HG02588 (cell line): ENCODE results near the gene IFITM10.
"Not testable (repeated sequence)": the region's sequence is repeated elsewhere in the genome, so short reads cannot be mapped to it uniquely, and the experiment has no call there.

Source experiments
- ATAC-seq: cut with Tn5 transposase; IDR thresholded peaks from one replicate; pipeline ENCODE4 v1.9.1; 2021; ENCODE audit warnings: mild to moderate bottlenecking, moderate library complexity; ENCODE audit not compliant: unreplicated experiment

Gene IFITM10

GRCh38 chr11:1693327-1694063, 56.9 kb downstream of the IFITM10 start:
- no peak for ATAC-seq

- no peak for ATAC-seq
Measured at GRCh38 chr11:1692708-1693326, 57.6 kb downstream of the IFITM10 start.

DNA sequence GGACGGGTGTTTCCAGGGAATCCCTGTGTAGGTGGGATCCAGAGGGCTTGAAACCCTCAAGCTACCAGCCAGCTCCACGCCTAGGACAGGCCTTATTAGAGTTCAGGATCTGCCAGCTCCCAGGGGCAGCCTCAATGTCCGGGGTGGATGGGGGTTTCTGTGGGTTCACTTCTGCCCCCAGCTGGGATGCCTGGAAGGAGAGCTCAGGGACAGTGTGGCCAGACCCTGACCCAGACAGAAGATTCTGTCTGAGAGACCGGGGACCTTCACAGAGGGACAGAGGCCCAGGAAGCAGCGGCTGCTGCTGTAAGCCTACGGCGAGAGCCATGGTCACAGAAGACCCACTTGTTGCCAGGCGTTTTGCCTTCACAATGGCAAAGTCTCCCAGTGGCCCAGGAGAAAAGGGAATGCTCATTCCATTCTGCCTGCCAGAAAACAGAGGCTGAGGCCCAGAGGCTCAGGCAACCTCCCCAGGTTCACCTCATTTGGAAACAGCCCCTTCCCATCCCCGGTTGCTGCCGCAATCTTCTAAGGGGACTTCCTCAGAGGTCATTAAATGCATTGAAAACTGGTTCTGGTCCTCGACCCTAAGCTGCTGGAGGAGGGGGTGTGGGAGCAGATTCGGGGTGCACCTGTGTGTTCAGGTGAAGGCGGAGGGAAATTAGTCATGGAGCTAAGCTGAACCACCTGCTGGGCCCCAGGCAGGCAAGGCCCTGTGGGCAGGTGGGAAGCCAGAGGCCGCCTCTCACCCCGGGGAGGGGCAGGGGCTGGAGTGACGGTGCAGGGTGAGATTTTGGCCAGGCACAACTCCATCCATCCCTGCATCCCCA, 58.3 kb downstream of the IFITM10 start:
- ATAC-seq = no peak

GRCh38 chr11:1691026-1691877, 59.1 kb downstream of the IFITM10 start:
- no peak for ATAC-seq

GRCh38 chr11:1690167-1691025, 60.0 kb downstream of the IFITM10 start:
- no peak for ATAC-seq

DNA sequence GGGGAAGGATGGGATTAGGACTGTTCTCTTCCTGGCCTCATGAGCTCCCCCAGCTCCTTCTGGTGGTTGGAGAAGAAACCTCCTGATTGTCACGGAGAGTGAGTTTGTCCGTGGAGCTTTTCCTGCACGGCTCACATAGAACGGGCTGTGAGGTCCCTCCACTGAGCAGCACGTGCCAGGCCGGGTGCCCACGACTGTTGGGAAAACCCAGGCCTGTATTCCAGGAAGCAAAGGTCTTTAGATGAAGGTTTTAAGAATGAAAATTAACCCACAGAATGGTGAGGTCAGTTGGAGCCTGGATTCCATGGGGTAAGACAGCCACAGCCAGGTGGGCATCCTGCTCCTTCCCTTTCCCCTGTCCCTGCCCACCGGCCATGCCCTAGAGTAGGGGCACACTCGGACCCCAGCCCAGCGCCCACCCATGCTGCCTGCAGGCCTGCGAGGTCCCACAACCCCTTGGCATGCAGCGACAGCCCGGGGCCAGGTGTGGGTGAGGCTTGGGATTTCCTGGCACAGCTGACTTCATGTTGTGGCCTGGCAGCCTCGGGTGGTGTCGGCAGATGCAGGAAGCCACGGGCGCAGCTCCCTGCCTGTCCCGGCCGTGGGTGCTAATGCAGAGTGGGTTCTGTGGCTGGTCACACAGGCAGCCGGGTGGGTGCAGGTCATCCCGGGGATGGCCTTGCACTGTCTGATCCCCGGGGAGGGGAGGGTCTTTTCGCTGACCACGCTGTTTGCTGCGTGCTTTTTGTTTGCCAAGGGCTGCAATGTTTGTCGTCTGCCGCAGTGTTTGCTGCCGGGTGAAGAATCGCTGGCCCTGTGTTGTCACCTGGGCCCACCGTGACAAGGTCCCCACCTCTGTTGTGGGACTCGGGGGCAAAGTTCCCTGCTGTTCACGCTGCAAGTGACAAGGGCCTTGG, 60.9 kb downstream of the IFITM10 start:
- ATAC-seq = not testable (repeated sequence)

DNA sequence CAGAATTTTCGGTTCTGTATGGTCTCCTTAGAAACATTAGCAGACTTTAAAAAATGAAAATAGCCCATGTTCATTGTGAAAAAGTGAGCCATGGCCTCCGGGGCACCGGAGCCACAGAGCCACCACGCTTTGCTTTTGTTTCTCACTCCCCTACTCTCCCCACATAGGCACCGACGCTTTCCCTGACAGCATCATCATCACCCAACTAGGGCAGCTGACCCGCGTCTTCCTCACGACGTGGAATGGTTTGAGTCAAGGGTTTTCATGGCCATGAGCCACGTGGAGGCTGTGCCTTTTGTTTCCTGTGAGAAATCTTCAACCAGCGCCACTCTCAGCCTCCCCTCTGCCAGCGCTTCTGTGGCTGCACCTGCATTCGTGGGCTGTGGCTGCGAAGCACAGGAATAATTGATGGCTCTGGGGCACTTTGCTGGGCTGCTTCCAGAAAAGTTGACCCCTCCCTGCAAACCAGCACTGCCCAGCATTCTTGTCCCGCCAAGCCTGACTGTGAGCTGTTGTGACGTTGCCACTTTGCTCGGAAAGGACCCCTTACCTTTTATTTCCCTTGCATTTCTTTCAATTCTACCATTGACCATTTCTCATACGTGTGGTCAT, 62.0 kb downstream of the IFITM10 start:
- not testable (repeated sequence) for ATAC-seq

GRCh38 chr11:1686220-1686619, 64.2 kb downstream of the IFITM10 start:
- ATAC-seq = not testable (repeated sequence)

- not testable (repeated sequence) for ATAC-seq
Measured at GRCh38 chr11:1684886-1685874, 65.2 kb downstream of the IFITM10 start.

DNA sequence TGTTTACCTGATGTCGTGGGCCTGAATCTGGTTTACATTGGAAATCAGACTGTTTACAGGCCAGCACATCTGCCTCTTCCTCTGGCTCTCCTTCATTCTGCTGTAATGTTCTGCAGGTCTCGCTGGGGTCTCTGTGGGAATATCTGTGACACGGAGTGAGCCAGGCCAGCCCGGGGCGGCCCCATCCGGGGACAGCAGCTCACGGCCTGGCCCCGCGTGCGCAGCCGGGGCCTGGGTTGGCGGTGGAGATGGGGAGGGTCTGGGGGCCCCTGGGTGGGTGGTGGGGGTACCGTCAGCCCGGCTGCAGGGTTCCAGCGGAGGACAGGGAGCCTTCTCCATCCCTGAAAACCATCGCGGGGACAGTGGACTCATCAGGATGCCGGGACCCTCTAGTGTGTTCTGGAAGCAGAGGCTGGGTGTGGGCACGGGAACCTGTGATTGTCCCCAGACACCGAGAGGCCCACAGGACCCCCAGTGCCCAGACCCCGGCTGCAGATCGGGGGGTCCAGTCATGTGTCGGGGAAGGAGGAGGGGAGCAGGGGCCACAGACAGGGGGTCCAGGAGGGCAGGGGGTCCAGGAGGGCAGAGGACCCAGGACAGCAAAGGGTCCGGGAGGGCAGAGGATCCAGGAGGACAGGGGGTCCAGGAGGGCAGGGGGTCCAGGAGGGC, 66.4 kb downstream of the IFITM10 start:
- not testable (repeated sequence) for ATAC-seq

- not testable (repeated sequence) for ATAC-seq
Measured at GRCh38 chr11:1683216-1683615, 67.2 kb downstream of the IFITM10 start.
